NCI-H1436 treated with DMSO at 0.1 percent for 48 hours (cell line): Measurements from ENCODE around the gene SLC66A2.

Experiments
- DNase-seq: peaks from one replicate; lab custom pipeline; 2025; lab: John Stamatoyannopoulos, UW

The SLC66A2 gene

GRCh38 chr18:79950515-79951341 lies 725 bp downstream of the SLC66A2 start:
- no peak for DNase-seq

- no peak for DNase-seq
Observed at GRCh38 chr18:79949697-79950487, 1.6 kb downstream of the SLC66A2 start.

GRCh38 chr18:79948719-79949411 lies 2.6 kb downstream of the SLC66A2 start:
- DNase-seq: no peak

GRCh38 chr18:79947881-79948610 lies 3.4 kb downstream of the SLC66A2 start:
- DNase-seq: no peak

GRCh38 chr18:79947054-79947755 lies 4.2 kb downstream of the SLC66A2 start:
- no peak for DNase-seq

GRCh38 chr18:79945118-79946042 lies 6.1 kb downstream of the SLC66A2 start:
- DNase-seq: no peak

GRCh38 chr18:79944746-79945117 lies 6.7 kb downstream of the SLC66A2 start:
- no peak for DNase-seq

- no peak for DNase-seq
Observed at GRCh38 chr18:79944126-79944731, 7.2 kb downstream of the SLC66A2 start.

GRCh38 chr18:79943608-79944125 lies 7.8 kb downstream of the SLC66A2 start:
- DNase-seq: no peak

GRCh38 chr18:79942786-79943607 lies 8.5 kb downstream of the SLC66A2 start:
- DNase-seq: no peak

GRCh38 chr18:79942211-79942610 lies 9.2 kb downstream of the SLC66A2 start:
- no peak for DNase-seq

GRCh38 chr18:79941473-79942119 lies 9.9 kb downstream of the SLC66A2 start:
- DNase-seq: no peak

GRCh38 chr18:79940814-79941472 lies 10.5 kb downstream of the SLC66A2 start:
- no peak for DNase-seq

- DNase-seq: no peak
Observed at GRCh38 chr18:79940126-79940813, 11.2 kb downstream of the SLC66A2 start.

GRCh38 chr18:79939096-79939495 lies 12.4 kb downstream of the SLC66A2 start:
- no peak for DNase-seq

GRCh38 chr18:79938196-79938595 lies 13.3 kb downstream of the SLC66A2 start:
- DNase-seq: no peak
